Panc1 (cell line): ENCODE measurements around the gene PARP8. TPM values are rescaled to one million over a fixed set of nuclear protein-coding genes. Genes with fewer than 3 reads are reported as not detected.

Source experiments
- ATAC-seq: fragments of 200-7000 bp; cut with Tn5 transposase; 2 replicates; pipeline ENCODE4 v1.9.1; 2020; ENCODE audit warnings: mild to moderate bottlenecking, moderate library complexity
- BruUV-seq: library from RNA; stranded (reverse); fragments of 400-500 nt; replicated peaks from 2 replicates; lab custom pipeline; 2021; lab: Mats Ljungman, UMichigan
- CTCF ChIA-PET: fragments of 300-600 bp; sonication (Branson Sonifier 250); formaldehyde crosslinking; loops from one replicate; lab custom pipeline; 2022; ENCODE audit warnings: antibody characterized with exemption; lab: Charles Lee
- POLR2A ChIA-PET: fragments of 300-600 bp; sonication (Branson Sonifier 250); formaldehyde crosslinking; loops from one replicate; lab custom pipeline; 2022; ENCODE audit warnings: antibody characterized with exemption; lab: Charles Lee
- DNase-seq: peaks from one replicate; pipeline ENCODE4 v3.0.0-alpha.2; 2010; ENCODE audit warnings: low read depth, low spot score
- H3K27ac ChIP-seq: 2 replicates; pipeline ENCODE4 v1.5.1; 2011; ENCODE audit warnings: mild to moderate bottlenecking, low read length, inconsistent platforms
- H3K27me3 ChIP-seq: fragments of 200-500 bp; sonication (Bioruptor generic); 2 replicates; pipeline ENCODE4 v1.6.0; 2014; ENCODE audit warnings: low read length, inconsistent platforms; ENCODE audit not compliant: control insufficient read depth, insufficient read depth
- H3K36me3 ChIP-seq: fragments of 200-500 bp; sonication (Bioruptor generic); 2 replicates; pipeline ENCODE4 v1.5.1; 2014; ENCODE audit warnings: inconsistent platforms, mild to moderate bottlenecking, low read length, moderate library complexity; ENCODE audit not compliant: control insufficient read depth, insufficient read depth
- H3K4me1 ChIP-seq: 2 replicates; pipeline ENCODE4 v1.5.1; 2011; ENCODE audit warnings: inconsistent platforms, mild to moderate bottlenecking, low read length, moderate library complexity; ENCODE audit not compliant: control insufficient read depth, insufficient read depth
- H3K4me3 ChIP-seq, 2 experiments: 2 replicates each; pipeline ENCODE4 v1.5.1; 2011 to 2012; ENCODE audit warnings: low read depth in 2 of 2, low read length in 2 of 2, mild to moderate bottlenecking in 2 of 2, inconsistent platforms in 1 of 2, moderate library complexity in 1 of 2
- H3K9me3 ChIP-seq: fragments of 200-500 bp; sonication (Bioruptor generic); 2 replicates; pipeline ENCODE4 v1.5.1; 2014; ENCODE audit warnings: low read depth, mild to moderate bottlenecking, inconsistent platforms, low read length, moderate library complexity; ENCODE audit not compliant: control insufficient read depth, insufficient read depth
- CTCF ChIP-seq: fragments of 450-650 bp; IDR thresholded peaks from 2 replicates; pipeline ENCODE4 v1.5.1; 2017; ENCODE audit warnings: mild to moderate bottlenecking
- POLR2AphosphoS5 ChIP-seq: IDR thresholded peaks from 2 replicates; pipeline ENCODE4 v1.6.1; 2012; ENCODE audit warnings: mild to moderate bottlenecking, low read depth, low read length, moderate library complexity
- SIN3A ChIP-seq: IDR thresholded peaks from 2 replicates; pipeline ENCODE4 v1.6.1; 2012; ENCODE audit warnings: low read depth, mild to moderate bottlenecking, low read length, moderate library complexity, borderline replicate concordance; ENCODE audit not compliant: insufficient read depth
- TCF7L2 ChIP-seq: IDR thresholded peaks from 2 replicates; pipeline ENCODE4 v1.6.1; 2011; ENCODE audit warnings: mild to moderate bottlenecking, low read depth, low read length, inconsistent platforms
- in situ Hi-C: cut with HindIII; loops from 2 replicates; pipeline ENCODE4 v1.10.0; 2016; ENCODE audit warnings: low sequenced_read_pairs, low pct_unique_long_range_greater_than_20kb
- intact Hi-C: fragments of 100-400 bp; cut with micrococcal nuclease; formaldehyde crosslinking; loops from one replicate; pipeline ENCODE4 v1.10.0; 2022; ENCODE audit not compliant: unreplicated experiment
- total RNA-seq: library from RNA; stranded (reverse); gene quantifications from one replicate; pipeline ENCODE4 v1.2.1, GENCODE V29; 2021; ENCODE audit not compliant: unreplicated experiment
- TF ChIP-seq, protein P1 (sequence below), 2 experiments: IDR thresholded peaks; 2 replicates each; pipeline ENCODE4 v1.6.1; 2011 to 2012; ENCODE audit warnings: low read depth in 2 of 2, control low read depth in 1 of 2, low read length in 1 of 2, mild to moderate bottlenecking in 1 of 2, moderate library complexity in 1 of 2; ENCODE audit not compliant: insufficient read depth in 1 of 2

The PARP8 gene
- total RNA-seq, 1 experiment from 2014 or later: 20.2 TPM

GRCh38 chr5:50799596-50799995 is 133.2 kb downstream of the PARP8 start:
- intact Hi-C loops: no loop called here
- TF ChIP-seq SIN3A: no peak
- no peak for TF ChIP-seq TCF7L2
- TF ChIP-seq POLR2AphosphoS5: no peak
- TF ChIP-seq CTCF: no peak
- TF ChIP-seq, protein P1, sequence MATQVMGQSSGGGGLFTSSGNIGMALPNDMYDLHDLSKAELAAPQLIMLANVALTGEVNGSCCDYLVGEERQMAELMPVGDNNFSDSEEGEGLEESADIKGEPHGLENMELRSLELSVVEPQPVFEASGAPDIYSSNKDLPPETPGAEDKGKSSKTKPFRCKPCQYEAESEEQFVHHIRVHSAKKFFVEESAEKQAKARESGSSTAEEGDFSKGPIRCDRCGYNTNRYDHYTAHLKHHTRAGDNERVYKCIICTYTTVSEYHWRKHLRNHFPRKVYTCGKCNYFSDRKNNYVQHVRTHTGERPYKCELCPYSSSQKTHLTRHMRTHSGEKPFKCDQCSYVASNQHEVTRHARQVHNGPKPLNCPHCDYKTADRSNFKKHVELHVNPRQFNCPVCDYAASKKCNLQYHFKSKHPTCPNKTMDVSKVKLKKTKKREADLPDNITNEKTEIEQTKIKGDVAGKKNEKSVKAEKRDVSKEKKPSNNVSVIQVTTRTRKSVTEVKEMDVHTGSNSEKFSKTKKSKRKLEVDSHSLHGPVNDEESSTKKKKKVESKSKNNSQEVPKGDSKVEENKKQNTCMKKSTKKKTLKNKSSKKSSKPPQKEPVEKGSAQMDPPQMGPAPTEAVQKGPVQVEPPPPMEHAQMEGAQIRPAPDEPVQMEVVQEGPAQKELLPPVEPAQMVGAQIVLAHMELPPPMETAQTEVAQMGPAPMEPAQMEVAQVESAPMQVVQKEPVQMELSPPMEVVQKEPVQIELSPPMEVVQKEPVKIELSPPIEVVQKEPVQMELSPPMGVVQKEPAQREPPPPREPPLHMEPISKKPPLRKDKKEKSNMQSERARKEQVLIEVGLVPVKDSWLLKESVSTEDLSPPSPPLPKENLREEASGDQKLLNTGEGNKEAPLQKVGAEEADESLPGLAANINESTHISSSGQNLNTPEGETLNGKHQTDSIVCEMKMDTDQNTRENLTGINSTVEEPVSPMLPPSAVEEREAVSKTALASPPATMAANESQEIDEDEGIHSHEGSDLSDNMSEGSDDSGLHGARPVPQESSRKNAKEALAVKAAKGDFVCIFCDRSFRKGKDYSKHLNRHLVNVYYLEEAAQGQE (IDR thresholded peaks at IDR 0.05; ENCODE audit: insufficient read depth in 1 of 2, low read depth in 2 of 2, low read length in 1 of 2): no peak
- BruUV-seq: no TSS peak
- ATAC-seq (no peak), DNase-seq (no peak)
- CTCF ChIA-PET: no interaction called here
- POLR2A ChIA-PET: no interaction called here
- Histone ChIP-seq H3K9me3 (peaks cover 5% of the 10 kb centered on the region), H3K27me3 (no peaks in the 10 kb centered on the region), H3K4me1 (no peaks in the 10 kb centered on the region), H3K27ac (no peak overlapping the region), H3K4me3 (no peak overlapping the region), H3K36me3 (peaks cover 2% of the 10 kb centered on the region)
- in situ Hi-C loops: no loop called here

GRCh38 chr5:50800410-50800809 is 134.0 kb downstream of the PARP8 start:
- Histone ChIP-seq H3K27ac (no peak overlapping the region), H3K27me3 (no peaks in the 10 kb centered on the region), H3K4me1 (no peaks in the 10 kb centered on the region), H3K9me3 (peaks cover 5% of the 10 kb centered on the region), H3K4me3 (no peak overlapping the region), H3K36me3 (no peaks in the 10 kb centered on the region; the same call in 1 of the 2 replicates)
- ATAC-seq (no peak), DNase-seq (no peak)
- no peak for TF ChIP-seq TCF7L2
- TF ChIP-seq, protein P1 (IDR thresholded peaks at IDR 0.05; ENCODE audit: insufficient read depth in 1 of 2, low read depth in 2 of 2, low read length in 1 of 2): no peak
- no peak for TF ChIP-seq CTCF
- no peak for TF ChIP-seq SIN3A
- no peak for TF ChIP-seq POLR2AphosphoS5
- no TSS peak for BruUV-seq
- CTCF ChIA-PET: no interaction called here
- in situ Hi-C loops: no loop called here
- POLR2A ChIA-PET: no interaction called here
- intact Hi-C loops: no loop called here
